K562 (cell line): ENCODE measurements around the gene F2. TPM values are rescaled to one million over a fixed set of nuclear protein-coding genes. Genes with fewer than 3 reads are reported as not detected.
A peak's percentile ranks its signal among the peaks of the same experiment; 100 is the strongest.

Experiments used
- ARID1B ChIP-seq: fragments of 450-650 bp; IDR thresholded peaks from 2 replicates; pipeline ENCODE4 v1.6.1; 2016; ENCODE audit warnings: antibody characterized with exemption, mild to moderate bottlenecking, inconsistent platforms
- CBFB ChIP-seq: sonication (generic); formaldehyde crosslinking; IDR thresholded peaks from 2 replicates; pipeline ENCODE4 v1.4.0; 2020; ENCODE audit warnings: mild to moderate bottlenecking, missing genetic modification reagents
- DMBX1 ChIP-seq: fragments of 250-450 bp; sonication (Bioruptor Pico); IDR thresholded peaks from 2 replicates; pipeline ENCODE4 v1.8.0; 2022; ENCODE audit warnings: inconsistent platforms, mild to moderate bottlenecking, moderate library complexity, borderline replicate concordance
- DNMT1 ChIP-seq: fragments of 450-650 bp; IDR thresholded peaks from 2 replicates; pipeline ENCODE4 v1.6.1; 2016; ENCODE audit warnings: antibody characterized with exemption, mild to moderate bottlenecking
- FOXK2 ChIP-seq, 2 experiments: fragments of 450-650 bp; IDR thresholded peaks in 1 of 2; conservative IDR thresholded peaks in 1 of 2; 2 replicates each; pipeline ENCODE4 v1.6.1; 2016; ENCODE audit warnings: low read depth in 2 of 2, mild to moderate bottlenecking in 1 of 2
- HNRNPK ChIP-seq: fragments of 200-400 bp; formaldehyde crosslinking; IDR thresholded peaks from one replicate; pipeline ENCODE4 v1.6.1; 2018; ENCODE audit warnings: mild to moderate bottlenecking, low read depth, low read length; ENCODE audit not compliant: poor library complexity, severe bottlenecking
- KDM5B ChIP-seq: fragments of 200-600 bp; sonication (generic); IDR thresholded peaks from 2 replicates; pipeline ENCODE4 v1.6.1; 2012; ENCODE audit warnings: low read depth, mild to moderate bottlenecking, moderate library complexity, low read length, control low read depth, inconsistent platforms; ENCODE audit not compliant: insufficient replicate concordance
- NEUROD1 ChIP-seq: fragments of 150-350 bp; IDR thresholded peaks from 2 replicates; pipeline ENCODE4 v1.6.1; 2014; ENCODE audit warnings: borderline replicate concordance, low read length, low read depth; ENCODE audit not compliant: partially characterized antibody
- PHF20 ChIP-seq: fragments of 450-650 bp; IDR thresholded peaks from 2 replicates; pipeline ENCODE4 v1.6.1; 2018; ENCODE audit not compliant: partially characterized antibody
- PHF8 ChIP-seq: fragments of 200-600 bp; sonication (generic); IDR thresholded peaks from 2 replicates; pipeline ENCODE4 v1.6.1; 2012; ENCODE audit warnings: mixed run types, mild to moderate bottlenecking, inconsistent platforms, low read length, moderate library complexity, borderline replicate concordance
- SMAD3 ChIP-seq: fragments of 450-650 bp; formaldehyde crosslinking; conservative IDR thresholded peaks from 2 replicates; pipeline ENCODE4 v1.4.0; 2020; ENCODE audit warnings: mild to moderate bottlenecking
- TRIM28 ChIP-seq: fragments of 450-650 bp; IDR thresholded peaks from 2 replicates; pipeline ENCODE4 v1.6.1; 2017
- ZNF239 ChIP-seq: fragments of 250-450 bp; sonication (Bioruptor Pico); IDR thresholded peaks from 2 replicates; pipeline ENCODE4 v1.4.0; 2020; ENCODE audit warnings: mild to moderate bottlenecking
- polyA plus RNA-seq, 8 experiments: library from polyadenylated mRNA; depleted of rRNA in 4 of 8; stranded (reverse) in 5 of 8; unstranded in 3 of 8; fragments of >200 nt; fragmentation: Nextera tagmentation in 2 of 8; fragmentation: Illumina TruSeq in 1 of 8; extraction: Ambion mirVana in 2 of 8; extraction: Trizol in 1 of 8; gene quantifications; 2 replicates each; pipeline versions ENCODE4 v1.2.1 to v1.2.3, GENCODE V29; 2011 to 2014; ENCODE audit warnings: inconsistent platforms in 1 of 8, missing spikeins in 1 of 8
- total RNA-seq, 7 experiments: library from RNA; depleted of rRNA in 6 of 7; stranded (reverse); fragments of >200 nt in 6 of 7; fragmentation: Illumina TruSeq in 2 of 7; extraction: Trizol in 2 of 7; gene quantifications; 2 replicates each; pipeline versions ENCODE4 v1.2.1 to v1.2.3, GENCODE V29; 2011 to 2021; ENCODE audit warnings: low replicate concordance in 1 of 7
- TF ChIP-seq, protein P1 (sequence below), 2 experiments: IDR thresholded peaks; 2 replicates each; pipeline ENCODE4 v1.6.1; 2011; ENCODE audit warnings: borderline replicate concordance in 1 of 2, control low read depth in 1 of 2, low read depth in 1 of 2, low read length in 1 of 2, mild to moderate bottlenecking in 1 of 2, mixed read lengths in 1 of 2, moderate library complexity in 1 of 2; ENCODE audit not compliant: insufficient read depth in 1 of 2, insufficient read length in 1 of 2, poor library complexity in 1 of 2, severe bottlenecking in 1 of 2; ENCODE audit errors: extremely low read depth in 1 of 2
- TF ChIP-seq, protein P2 (sequence below): fragments of 450-650 bp; IDR thresholded peaks from 2 replicates; pipeline ENCODE4 v1.7.1; 2018; ENCODE audit warnings: mild to moderate bottlenecking, low read depth; ENCODE audit not compliant: partially characterized antibody
- TF ChIP-seq, protein P3 (sequence below): sonication (generic); formaldehyde crosslinking; IDR thresholded peaks from 2 replicates; pipeline ENCODE4 v1.8.1; 2023; ENCODE audit warnings: mild to moderate bottlenecking, missing genetic modification reagents, moderate library complexity
- TF ChIP-seq, protein P4 (sequence below), 2 experiments: fragments of 450-650 bp in 1 of 2; IDR thresholded peaks; 2 replicates each; pipeline ENCODE4 v1.6.1; 2011 to 2017; ENCODE audit warnings: low read depth in 2 of 2, antibody characterized with exemption in 1 of 2, borderline replicate concordance in 1 of 2, low read length in 1 of 2, mild to moderate bottlenecking in 1 of 2, mixed read lengths in 1 of 2; ENCODE audit not compliant: control insufficient read depth in 1 of 2

The F2 gene
- total and polyA plus RNA-seq, 9 of the 15 experiments (the other 6 are each of a cell fraction or from before 2014, with no cell fraction given): 0.16 TPM; not detected in 8

DNA sequence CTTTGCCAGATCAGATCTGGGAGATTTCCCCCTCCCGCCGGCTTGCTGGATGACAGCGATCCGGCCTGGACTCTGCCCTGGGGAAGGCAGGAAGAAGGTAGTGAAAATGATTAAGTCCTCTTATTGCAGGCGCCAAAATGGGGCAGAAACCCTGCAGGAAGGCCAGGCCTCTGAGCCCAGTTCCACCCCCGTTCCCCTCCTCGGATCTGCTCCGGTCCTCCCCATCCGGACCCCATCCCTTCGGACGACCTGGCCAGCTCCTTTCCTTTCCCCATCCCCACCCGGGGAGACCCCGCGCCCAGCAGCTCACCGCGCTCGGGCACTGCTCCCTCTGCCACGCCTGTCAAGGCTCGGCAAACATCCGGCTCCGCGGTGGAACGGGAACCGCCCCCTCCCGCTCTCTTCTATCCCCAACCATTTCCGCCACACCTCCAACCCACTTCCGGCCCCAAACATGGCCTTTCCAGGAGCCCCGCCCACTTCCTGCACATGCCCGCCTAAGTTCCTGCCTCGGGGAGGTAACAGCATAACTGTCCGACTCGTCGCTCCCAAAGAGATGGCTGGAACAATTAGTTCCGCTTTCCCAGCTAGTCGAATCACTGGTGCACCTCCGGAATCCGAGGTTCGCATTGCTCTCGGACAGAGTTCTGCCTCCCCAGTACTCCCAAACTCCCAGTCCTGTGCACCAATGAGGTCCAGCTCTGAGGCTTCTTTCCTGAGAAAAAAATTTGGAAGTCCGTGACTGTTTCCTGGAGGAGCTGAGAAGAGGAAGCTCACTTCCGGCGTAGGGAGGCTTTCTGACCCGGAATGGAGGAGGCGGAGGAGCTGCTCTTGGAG lies 18.6 kb upstream of the F2 start, which contains the start of the genes ARHGAP1 and ZNF408 (continued):
- TF ChIP-seq, protein P1, sequence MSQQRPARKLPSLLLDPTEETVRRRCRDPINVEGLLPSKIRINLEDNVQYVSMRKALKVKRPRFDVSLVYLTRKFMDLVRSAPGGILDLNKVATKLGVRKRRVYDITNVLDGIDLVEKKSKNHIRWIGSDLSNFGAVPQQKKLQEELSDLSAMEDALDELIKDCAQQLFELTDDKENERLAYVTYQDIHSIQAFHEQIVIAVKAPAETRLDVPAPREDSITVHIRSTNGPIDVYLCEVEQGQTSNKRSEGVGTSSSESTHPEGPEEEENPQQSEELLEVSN (IDR thresholded peaks at IDR 0.05; ENCODE audit: borderline replicate concordance in 1 of 2, extremely low read depth in 1 of 2, insufficient read depth in 1 of 2, insufficient read length in 1 of 2, low read depth in 1 of 2, low read length in 1 of 2, poor library complexity in 1 of 2, severe bottlenecking in 1 of 2): peak in 1 of 2 experiments; percentile 42
- peak; percentile 80; the same call in 1 of the 2 replicates for TF ChIP-seq CBFB
- peak; percentile 99 for TF ChIP-seq PHF20
- TF ChIP-seq PHF8: peak; percentile 71
- peak; percentile 81; the same call in 1 of the 2 replicates for TF ChIP-seq TRIM28
- TF ChIP-seq DMBX1 (CRISPR knock-in tag): peak; percentile 50; the same call in 1 of the 2 replicates
- TF ChIP-seq ZNF239 (CRISPR knock-in tag): peak; percentile 52
- TF ChIP-seq DNMT1: no peak
- peak; percentile 82 for TF ChIP-seq SMAD3 (CRISPR knock-in tag)
- TF ChIP-seq KDM5B: peak; percentile 93
- peak; percentile 47; the same call in 1 of the 2 replicates for TF ChIP-seq ARID1B
- TF ChIP-seq NEUROD1: peak; percentile 37
- TF ChIP-seq, protein P2, sequence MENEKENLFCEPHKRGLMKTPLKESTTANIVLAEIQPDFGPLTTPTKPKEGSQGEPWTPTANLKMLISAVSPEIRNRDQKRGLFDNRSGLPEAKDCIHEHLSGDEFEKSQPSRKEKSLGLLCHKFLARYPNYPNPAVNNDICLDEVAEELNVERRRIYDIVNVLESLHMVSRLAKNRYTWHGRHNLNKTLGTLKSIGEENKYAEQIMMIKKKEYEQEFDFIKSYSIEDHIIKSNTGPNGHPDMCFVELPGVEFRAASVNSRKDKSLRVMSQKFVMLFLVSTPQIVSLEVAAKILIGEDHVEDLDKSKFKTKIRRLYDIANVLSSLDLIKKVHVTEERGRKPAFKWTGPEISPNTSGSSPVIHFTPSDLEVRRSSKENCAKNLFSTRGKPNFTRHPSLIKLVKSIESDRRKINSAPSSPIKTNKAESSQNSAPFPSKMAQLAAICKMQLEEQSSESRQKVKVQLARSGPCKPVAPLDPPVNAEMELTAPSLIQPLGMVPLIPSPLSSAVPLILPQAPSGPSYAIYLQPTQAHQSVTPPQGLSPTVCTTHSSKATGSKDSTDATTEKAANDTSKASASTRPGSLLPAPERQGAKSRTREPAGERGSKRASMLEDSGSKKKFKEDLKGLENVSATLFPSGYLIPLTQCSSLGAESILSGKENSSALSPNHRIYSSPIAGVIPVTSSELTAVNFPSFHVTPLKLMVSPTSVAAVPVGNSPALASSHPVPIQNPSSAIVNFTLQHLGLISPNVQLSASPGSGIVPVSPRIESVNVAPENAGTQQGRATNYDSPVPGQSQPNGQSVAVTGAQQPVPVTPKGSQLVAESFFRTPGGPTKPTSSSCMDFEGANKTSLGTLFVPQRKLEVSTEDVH: peak; percentile 98
- no peak for TF ChIP-seq HNRNPK
- TF ChIP-seq, protein P3, sequence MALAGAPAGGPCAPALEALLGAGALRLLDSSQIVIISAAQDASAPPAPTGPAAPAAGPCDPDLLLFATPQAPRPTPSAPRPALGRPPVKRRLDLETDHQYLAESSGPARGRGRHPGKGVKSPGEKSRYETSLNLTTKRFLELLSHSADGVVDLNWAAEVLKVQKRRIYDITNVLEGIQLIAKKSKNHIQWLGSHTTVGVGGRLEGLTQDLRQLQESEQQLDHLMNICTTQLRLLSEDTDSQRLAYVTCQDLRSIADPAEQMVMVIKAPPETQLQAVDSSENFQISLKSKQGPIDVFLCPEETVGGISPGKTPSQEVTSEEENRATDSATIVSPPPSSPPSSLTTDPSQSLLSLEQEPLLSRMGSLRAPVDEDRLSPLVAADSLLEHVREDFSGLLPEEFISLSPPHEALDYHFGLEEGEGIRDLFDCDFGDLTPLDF (CRISPR knock-in tag): peak; percentile 82
- TF ChIP-seq FOXK2 (conservative IDR thresholded peaks at IDR 0.05 in 1 of 2, IDR thresholded peaks at IDR 0.05 in 1 of 2; ENCODE audit: low read depth in 2 of 2): peak; percentile 93
- TF ChIP-seq, protein P4, sequence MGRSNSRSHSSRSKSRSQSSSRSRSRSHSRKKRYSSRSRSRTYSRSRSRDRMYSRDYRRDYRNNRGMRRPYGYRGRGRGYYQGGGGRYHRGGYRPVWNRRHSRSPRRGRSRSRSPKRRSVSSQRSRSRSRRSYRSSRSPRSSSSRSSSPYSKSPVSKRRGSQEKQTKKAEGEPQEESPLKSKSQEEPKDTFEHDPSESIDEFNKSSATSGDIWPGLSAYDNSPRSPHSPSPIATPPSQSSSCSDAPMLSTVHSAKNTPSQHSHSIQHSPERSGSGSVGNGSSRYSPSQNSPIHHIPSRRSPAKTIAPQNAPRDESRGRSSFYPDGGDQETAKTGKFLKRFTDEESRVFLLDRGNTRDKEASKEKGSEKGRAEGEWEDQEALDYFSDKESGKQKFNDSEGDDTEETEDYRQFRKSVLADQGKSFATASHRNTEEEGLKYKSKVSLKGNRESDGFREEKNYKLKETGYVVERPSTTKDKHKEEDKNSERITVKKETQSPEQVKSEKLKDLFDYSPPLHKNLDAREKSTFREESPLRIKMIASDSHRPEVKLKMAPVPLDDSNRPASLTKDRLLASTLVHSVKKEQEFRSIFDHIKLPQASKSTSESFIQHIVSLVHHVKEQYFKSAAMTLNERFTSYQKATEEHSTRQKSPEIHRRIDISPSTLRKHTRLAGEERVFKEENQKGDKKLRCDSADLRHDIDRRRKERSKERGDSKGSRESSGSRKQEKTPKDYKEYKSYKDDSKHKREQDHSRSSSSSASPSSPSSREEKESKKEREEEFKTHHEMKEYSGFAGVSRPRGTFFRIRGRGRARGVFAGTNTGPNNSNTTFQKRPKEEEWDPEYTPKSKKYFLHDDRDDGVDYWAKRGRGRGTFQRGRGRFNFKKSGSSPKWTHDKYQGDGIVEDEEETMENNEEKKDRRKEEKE (IDR thresholded peaks at IDR 0.05; ENCODE audit: borderline replicate concordance in 1 of 2, control insufficient read depth in 1 of 2, low read depth in 2 of 2, low read length in 1 of 2): peak in 1 of 2 experiments; percentile 80; a peak in 2 of 4 replicates
